Fibroblast of mammary gland (primary cell): ENCODE data around the gene STK24.
A peak's percentile ranks its signal among the peaks of the same experiment; 100 is the strongest.

Source experiments
- DNase-seq: peaks from one replicate; pipeline ENCODE4 v3.0.0-alpha.2; 2010; ENCODE audit warnings: low read depth
- H3K4me3 ChIP-seq: 2 replicates; pipeline ENCODE4 v1.5.1; 2011; ENCODE audit warnings: low read depth, mild to moderate bottlenecking, low read length, moderate library complexity; ENCODE audit not compliant: control insufficient read depth
- TF ChIP-seq, protein P1 (sequence below): conservative IDR thresholded peaks from 2 replicates; pipeline ENCODE4 v1.5.1; 2011; ENCODE audit warnings: low read depth, low read length, inconsistent platforms; ENCODE audit not compliant: control insufficient read depth, insufficient read depth

STK24 gene

DNA sequence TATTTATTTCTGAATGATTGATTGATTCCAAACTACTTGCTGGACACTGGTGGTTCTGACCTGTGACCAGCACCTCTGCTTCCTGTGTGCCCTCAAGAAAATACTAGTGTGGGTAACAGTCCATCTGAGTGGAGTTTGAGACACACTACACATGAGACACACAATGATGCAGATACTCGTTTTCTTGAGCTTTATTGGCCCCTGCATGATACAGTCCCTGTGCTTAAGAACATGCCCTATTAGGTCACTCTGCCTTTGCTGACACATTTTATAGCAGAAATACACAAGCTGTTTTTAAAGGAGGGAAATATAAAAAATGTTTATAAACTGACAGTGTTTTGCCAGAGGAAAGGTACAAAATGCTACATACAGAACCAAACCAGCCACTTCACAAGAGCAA, 126.9 kb downstream of the STK24 start:
- H3K4me3 ChIP-seq = no peak overlapping the region
- DNase-seq = peak; percentile 12
- TF ChIP-seq, protein P1, sequence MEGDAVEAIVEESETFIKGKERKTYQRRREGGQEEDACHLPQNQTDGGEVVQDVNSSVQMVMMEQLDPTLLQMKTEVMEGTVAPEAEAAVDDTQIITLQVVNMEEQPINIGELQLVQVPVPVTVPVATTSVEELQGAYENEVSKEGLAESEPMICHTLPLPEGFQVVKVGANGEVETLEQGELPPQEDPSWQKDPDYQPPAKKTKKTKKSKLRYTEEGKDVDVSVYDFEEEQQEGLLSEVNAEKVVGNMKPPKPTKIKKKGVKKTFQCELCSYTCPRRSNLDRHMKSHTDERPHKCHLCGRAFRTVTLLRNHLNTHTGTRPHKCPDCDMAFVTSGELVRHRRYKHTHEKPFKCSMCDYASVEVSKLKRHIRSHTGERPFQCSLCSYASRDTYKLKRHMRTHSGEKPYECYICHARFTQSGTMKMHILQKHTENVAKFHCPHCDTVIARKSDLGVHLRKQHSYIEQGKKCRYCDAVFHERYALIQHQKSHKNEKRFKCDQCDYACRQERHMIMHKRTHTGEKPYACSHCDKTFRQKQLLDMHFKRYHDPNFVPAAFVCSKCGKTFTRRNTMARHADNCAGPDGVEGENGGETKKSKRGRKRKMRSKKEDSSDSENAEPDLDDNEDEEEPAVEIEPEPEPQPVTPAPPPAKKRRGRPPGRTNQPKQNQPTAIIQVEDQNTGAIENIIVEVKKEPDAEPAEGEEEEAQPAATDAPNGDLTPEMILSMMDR = no peak

DNA sequence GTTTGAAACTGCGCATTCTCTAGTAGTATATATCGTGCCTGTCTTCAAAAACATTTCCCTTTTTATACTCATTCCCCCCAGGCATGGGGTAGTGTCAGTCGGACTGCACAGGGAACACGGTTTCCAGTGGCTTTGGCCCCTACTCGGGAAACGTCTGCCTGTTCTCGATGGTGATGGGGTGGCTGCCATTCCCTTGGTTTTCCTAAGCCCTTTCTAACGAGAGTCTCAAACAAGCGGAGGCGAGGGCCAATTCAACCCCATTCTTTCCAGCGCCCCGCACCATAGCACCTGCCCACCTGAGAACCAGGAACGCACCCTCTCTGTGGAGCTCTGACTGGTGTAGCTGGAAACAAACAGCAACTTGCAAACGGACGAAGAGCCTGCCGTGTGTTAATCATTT, 127.6 kb downstream of the STK24 start:
- TF ChIP-seq, protein P1 = no peak
- no peak overlapping the region for H3K4me3 ChIP-seq
- DNase-seq = no peak

DNA sequence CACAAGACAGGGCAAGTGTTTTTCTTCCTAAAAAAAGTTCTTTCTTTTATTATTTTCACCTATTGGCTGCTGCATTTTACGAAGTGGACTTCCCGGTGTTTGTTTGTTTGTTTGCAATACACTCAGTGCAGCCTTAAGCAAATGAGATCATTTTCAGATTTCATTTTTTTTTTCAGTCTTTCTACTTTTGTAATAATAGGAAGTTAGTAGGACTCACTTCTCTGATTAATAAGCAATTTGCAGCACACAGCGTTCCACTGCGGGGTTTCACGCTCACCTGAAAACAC, 128.3 kb downstream of the STK24 start:
- TF ChIP-seq, protein P1 = no peak
- H3K4me3 ChIP-seq = no peak overlapping the region
- DNase-seq = no peak

DNA sequence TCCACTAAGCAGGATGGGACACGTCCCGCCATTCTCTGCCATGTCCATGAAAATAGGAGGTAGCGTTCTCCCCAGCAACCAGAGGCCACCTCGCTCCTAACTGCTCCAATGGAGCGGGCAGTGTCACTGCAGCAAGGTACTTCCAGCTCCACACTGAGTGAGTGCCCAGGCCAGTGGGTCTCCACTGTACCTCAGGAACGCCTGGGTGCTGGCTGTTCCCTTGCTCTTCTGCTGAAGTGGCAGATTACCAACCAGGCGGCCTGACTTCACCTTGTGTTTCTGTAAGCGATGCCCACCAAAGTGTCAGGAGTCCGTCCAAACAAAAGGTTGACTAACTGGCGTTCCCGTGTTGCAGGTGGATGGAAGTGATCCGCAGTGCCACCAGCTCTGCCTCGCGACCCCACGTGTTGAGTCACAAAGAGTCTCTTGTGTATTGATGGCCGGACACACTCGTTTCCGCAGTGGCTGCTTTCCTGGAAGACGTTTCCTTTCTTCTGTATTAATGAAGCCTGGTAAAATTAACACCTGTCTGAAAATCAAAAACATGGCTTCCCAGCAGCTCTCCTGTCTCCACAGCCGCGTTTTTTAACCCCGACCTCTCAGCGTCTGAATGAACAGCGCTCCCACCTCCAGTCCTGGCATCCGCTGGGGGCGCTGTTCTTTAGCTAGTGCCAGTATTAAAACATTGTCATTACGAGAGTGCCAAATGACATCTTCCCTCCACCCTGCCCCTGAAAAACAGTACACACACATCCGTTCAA, 128.8 kb downstream of the STK24 start:
- H3K4me3 ChIP-seq = no peak overlapping the region
- DNase-seq = peak; percentile 31
- TF ChIP-seq, protein P1 = peak; percentile 47

DNA sequence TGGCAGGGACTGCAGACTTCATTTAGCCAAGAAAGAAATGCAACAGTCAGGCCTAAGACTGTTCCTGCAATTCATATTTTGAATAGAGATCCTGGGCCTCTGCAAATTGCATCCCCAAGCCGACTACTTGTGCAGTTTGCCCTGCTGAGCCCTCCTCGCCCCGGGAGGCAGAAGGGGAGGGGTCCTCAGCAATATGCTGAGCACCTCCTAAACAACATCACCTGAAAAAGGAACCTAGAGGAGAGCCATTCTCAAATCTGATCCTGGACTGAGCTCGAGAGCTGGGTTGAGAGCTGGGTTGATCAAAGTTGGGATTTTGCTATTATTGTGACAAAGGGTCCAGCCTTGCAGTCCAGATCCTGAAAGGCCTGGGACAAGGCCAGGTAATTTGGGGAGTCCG, 129.8 kb downstream of the STK24 start:
- no peak for DNase-seq
- H3K4me3 ChIP-seq = no peak overlapping the region
- TF ChIP-seq, protein P1 = no peak

DNA sequence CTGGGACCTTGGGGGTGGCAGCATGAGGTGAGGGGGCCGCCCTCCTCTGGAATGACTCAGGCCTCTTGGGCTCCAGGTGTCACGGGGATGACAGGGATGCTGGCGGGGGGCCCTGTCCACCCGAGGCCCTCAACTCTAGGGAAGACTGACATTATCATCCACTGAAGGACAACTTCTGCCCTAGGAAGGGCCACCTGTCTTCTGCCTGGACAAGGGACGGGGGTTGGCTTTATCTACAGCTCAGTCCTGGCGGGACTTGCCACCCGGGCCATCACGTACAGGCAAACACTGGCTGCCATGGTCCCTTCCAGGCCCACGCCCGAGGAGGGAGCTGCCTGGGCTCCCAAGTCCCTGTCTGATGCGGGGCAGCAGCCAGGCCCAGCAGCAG, 130.7 kb downstream of the STK24 start:
- no peak overlapping the region for H3K4me3 ChIP-seq
- no peak for DNase-seq
- TF ChIP-seq, protein P1 = no peak
